GM18526 (cell line): ENCODE results near the gene NFYC.

Source experiments
- POLR2A ChIP-seq: IDR thresholded peaks from 3 replicates; pipeline ENCODE4 v1.6.1; 2011; ENCODE audit not compliant: insufficient read length; ENCODE audit errors: extremely low read depth

NFYC gene

DNA sequence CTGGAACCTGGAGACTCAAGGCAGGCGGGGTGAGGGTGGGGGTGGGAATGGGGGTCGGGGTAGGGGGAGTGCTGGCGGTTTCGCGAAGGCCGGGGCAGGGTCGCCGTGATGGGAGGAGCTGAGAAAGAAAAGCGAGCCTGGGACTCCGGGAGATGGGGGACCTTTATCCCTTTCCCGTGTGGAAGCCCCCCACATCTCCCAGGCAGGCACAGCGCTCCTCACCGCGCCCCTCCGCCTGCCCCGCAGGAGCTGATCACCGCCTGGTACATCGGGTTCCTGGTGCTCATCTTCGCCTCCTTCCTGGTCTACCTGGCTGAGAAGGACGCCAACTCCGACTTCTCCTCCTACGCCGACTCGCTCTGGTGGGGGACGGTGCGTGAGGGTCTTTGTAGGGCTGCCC lies 127.6 kb downstream of the NFYC start:
- no peak for TF ChIP-seq POLR2A

DNA sequence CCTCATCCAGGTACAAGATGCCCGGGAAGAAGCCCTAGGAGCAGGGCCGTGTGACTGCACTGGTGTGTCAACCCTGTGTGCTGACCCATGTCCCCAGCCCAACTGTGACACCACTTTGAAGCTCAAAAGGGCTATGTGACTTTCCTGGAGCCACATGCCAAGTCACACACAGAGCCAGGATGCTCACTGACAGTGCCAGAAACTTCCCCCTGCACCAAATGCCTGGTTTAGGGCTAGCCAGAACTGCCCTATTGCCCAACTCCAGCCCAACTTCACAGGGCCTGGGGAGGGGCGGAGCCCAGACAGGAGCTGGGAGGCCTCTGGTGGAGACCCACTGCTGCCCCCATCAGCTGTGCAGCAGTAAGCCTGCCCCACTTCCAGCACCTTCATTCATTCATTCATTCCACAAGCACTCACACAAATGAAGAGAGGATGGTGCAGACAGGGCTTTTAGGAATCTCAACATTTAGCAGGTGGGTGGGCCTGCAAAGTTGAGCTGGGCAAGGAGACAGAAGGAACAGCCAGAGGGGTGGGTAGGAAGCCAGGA lies 128.8 kb downstream of the NFYC start:
- no peak for TF ChIP-seq POLR2A
